Upper lobe of left lung (tissue), 4 donors: ENCODE results near the gene SYT7.

Experiments
- EP300 ChIP-seq, 4 donors: sonication (generic); formaldehyde crosslinking; IDR thresholded peaks; one replicate each; pipeline ENCODE4 v1.5.1; 2017; ENCODE audit warnings: antibody characterized with exemption in 4 of 4, control low read depth in 2 of 4
- POLR2A ChIP-seq, 4 donors: fragments of 450-650 bp; IDR thresholded peaks; one replicate each; pipeline ENCODE4 v1.5.1; 2016 to 2017; ENCODE audit warnings: antibody characterized with exemption in 4 of 4, mild to moderate bottlenecking in 2 of 4
- POLR2AphosphoS5 ChIP-seq, 2 donors: sonication (generic); formaldehyde crosslinking; IDR thresholded peaks; one replicate each; pipeline ENCODE4 v1.5.1; 2017; ENCODE audit warnings: antibody characterized with exemption in 2 of 2
- TF ChIP-seq, protein P1 (sequence below), 6 experiments: fragments of 450-650 bp in 4 of 6; fragments of 200-600 bp in 2 of 6; sonication (generic) in 2 of 6; IDR thresholded peaks; one replicate each; pipeline ENCODE4 v1.5.1; 2016 to 2019; ENCODE audit warnings: antibody characterized with exemption in 6 of 6

DNA sequence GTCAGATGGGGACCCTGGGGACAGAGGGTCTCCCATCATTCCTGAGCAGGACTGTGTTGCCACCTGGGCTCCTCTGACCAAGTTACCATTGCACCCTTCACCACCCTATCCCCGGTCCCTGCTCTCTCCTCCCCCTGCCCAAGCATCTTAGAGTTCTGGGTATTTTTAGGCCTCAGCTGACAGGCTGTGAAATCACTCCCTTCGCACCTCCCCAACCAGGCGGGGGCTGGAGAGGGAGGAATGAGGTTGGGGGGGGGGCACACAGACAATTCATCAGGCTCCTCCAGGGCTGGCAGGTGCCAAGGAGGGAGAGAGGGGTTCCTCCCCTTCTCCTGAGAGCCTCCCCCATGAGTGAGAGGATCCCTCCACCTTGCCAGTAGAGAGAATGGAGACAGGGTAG lies 9.0 kb downstream of the SYT7 start:
- TF ChIP-seq POLR2AphosphoS5 (IDR thresholded peaks at IDR 0.05) (no peak), POLR2A (IDR thresholded peaks at IDR 0.05) (no peak), EP300 (IDR thresholded peaks at IDR 0.05) (no peak)
- TF ChIP-seq, protein P1, sequence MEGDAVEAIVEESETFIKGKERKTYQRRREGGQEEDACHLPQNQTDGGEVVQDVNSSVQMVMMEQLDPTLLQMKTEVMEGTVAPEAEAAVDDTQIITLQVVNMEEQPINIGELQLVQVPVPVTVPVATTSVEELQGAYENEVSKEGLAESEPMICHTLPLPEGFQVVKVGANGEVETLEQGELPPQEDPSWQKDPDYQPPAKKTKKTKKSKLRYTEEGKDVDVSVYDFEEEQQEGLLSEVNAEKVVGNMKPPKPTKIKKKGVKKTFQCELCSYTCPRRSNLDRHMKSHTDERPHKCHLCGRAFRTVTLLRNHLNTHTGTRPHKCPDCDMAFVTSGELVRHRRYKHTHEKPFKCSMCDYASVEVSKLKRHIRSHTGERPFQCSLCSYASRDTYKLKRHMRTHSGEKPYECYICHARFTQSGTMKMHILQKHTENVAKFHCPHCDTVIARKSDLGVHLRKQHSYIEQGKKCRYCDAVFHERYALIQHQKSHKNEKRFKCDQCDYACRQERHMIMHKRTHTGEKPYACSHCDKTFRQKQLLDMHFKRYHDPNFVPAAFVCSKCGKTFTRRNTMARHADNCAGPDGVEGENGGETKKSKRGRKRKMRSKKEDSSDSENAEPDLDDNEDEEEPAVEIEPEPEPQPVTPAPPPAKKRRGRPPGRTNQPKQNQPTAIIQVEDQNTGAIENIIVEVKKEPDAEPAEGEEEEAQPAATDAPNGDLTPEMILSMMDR (IDR thresholded peaks at IDR 0.05) = no peak
